ENCODE measurements around the gene SLC4A4.

- TF ChIP-seq CTCF (IDR thresholded peaks at IDR 0.05; ENCODE audit: borderline replicate concordance, extremely low read depth, low read length, poor library complexity, severe bottlenecking) (no peak), EZH2 (IDR thresholded peaks at IDR 0.05; ENCODE audit: borderline replicate concordance, low read depth, low read length, severe bottlenecking) (no peak)
These were observed 5.0 kb downstream of the SLC4A4 start for GRCh38 chr4:71343670-71344466.
